ACC112 (cell line): ENCODE measurements around the gene MRPL14.
A peak's percentile ranks its signal among the peaks of the same experiment; 100 is the strongest.

Experiments used
- H2AFZ ChIP-seq: fragments of 200-600 bp; sonication (generic); one replicate; pipeline ENCODE4 v1.6.0; 2017; ENCODE audit warnings: antibody characterized with exemption, low read length; ENCODE audit not compliant: unreplicated experiment
- H3K27ac ChIP-seq: fragments of 200-600 bp; sonication (generic); 2 replicates; pipeline ENCODE4 v1.5.1; 2014; ENCODE audit warnings: low read depth, mild to moderate bottlenecking, antibody characterized with exemption, low read length, moderate library complexity
- H3K27me3 ChIP-seq: fragments of 200-600 bp; sonication (generic); 2 replicates; pipeline ENCODE4 v1.6.1; 2014; ENCODE audit warnings: mild to moderate bottlenecking, antibody characterized with exemption, low read length, moderate library complexity, mixed read lengths; ENCODE audit not compliant: insufficient read depth
- H3K36me3 ChIP-seq: fragments of 200-600 bp; sonication (generic); 2 replicates; pipeline ENCODE4 v1.6.1; 2016; ENCODE audit warnings: mild to moderate bottlenecking, antibody characterized with exemption, low read length, moderate library complexity, mixed read lengths; ENCODE audit not compliant: insufficient read depth
- H3K4me1 ChIP-seq: fragments of 200-600 bp; sonication (generic); one replicate; pipeline ENCODE4 v1.6.1; 2016; ENCODE audit warnings: low read length, mixed read lengths; ENCODE audit not compliant: insufficient read depth, unreplicated experiment, control insufficient read depth
- H3K4me3 ChIP-seq: fragments of 200-600 bp; sonication (generic); 2 replicates; pipeline ENCODE4 v1.5.1; 2014; ENCODE audit warnings: mild to moderate bottlenecking, low read depth, low read length
- H3K79me2 ChIP-seq: fragments of 200-600 bp; sonication (generic); one replicate; pipeline ENCODE4 v1.6.0; 2016; ENCODE audit warnings: low read length; ENCODE audit not compliant: control insufficient read depth, unreplicated experiment, insufficient read depth

Gene MRPL14

GRCh38 chr6:44078827-44079671 lies 48.2 kb downstream of the MRPL14 start:
- Histone ChIP-seq H2AFZ (no peak overlapping the region), H3K4me1 (peaks cover 13% of the 10 kb centered on the region), H3K79me2 (no peaks in the 10 kb centered on the region), H3K27ac (no peak overlapping the region), H3K4me3 (no peak overlapping the region), H3K36me3 (no peaks in the 10 kb centered on the region), H3K27me3 (no peaks in the 10 kb centered on the region)

GRCh38 chr6:44078219-44078826 lies 48.9 kb downstream of the MRPL14 start:
- no peak overlapping the region for H3K27ac ChIP-seq
- H3K36me3 ChIP-seq: no peaks in the 10 kb centered on the region
- H3K79me2 ChIP-seq: no peaks in the 10 kb centered on the region
- H3K27me3 ChIP-seq: no peaks in the 10 kb centered on the region
- H3K4me1 ChIP-seq: peaks cover 19% of the 10 kb centered on the region
- no peak overlapping the region for H3K4me3 ChIP-seq
- no peak overlapping the region for H2AFZ ChIP-seq

- Histone ChIP-seq H2AFZ (no peak overlapping the region), H3K79me2 (no peaks in the 10 kb centered on the region), H3K4me1 (peaks cover 26% of the 10 kb centered on the region), H3K4me3 (no peak overlapping the region), H3K36me3 (no peaks in the 10 kb centered on the region), H3K27ac (no peak overlapping the region), H3K27me3 (no peaks in the 10 kb centered on the region)
Observed at GRCh38 chr6:44077214-44077946, 49.9 kb downstream of the MRPL14 start.

- Histone ChIP-seq H3K36me3 (no peaks in the 10 kb centered on the region), H2AFZ (no peak overlapping the region), H3K4me1 (peaks cover 34% of the 10 kb centered on the region), H3K27ac (no peak overlapping the region), H3K27me3 (no peaks in the 10 kb centered on the region), H3K4me3 (no peak overlapping the region), H3K79me2 (no peaks in the 10 kb centered on the region)
Observed at GRCh38 chr6:44076356-44077213, 50.7 kb downstream of the MRPL14 start.

DNA sequence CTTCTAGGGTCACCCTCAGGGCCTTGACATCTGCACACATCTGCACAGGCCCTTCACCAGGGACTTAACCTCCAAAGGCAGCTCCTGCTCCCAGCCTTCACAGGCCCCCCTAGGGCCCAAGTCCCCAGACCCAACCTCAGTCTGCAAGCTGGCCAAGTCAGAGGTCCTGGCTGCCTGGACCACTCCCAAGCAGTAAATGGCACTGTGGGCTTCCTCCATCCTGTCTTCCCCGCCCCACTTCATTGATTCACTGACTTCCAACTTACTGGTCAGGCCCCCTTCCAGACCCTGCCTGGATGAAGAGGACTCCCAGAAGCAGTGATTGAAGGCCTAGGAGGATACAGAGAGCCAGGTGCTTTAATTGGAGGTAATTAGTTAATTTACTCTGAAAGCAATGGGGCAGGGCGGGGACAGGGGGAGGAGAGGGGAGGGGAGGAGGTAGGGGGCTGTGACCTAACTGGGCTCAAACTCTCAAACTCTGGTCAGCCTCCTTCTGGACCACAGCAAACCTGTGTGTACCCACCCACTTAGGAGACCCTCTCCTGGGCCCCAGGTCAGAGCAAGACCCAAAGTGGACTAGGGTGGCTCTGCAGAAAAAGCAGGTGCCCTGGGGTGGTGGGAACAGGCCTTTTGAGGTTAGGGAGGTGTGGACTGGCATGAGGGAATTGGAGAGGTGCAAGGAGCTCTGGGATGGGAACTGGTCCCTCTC lies 51.5 kb downstream of the MRPL14 start:
- no peak overlapping the region for H2AFZ ChIP-seq
- H3K27me3 ChIP-seq: no peaks in the 10 kb centered on the region
- no peak overlapping the region for H3K4me3 ChIP-seq
- no peak overlapping the region for H3K27ac ChIP-seq
- H3K79me2 ChIP-seq: no peaks in the 10 kb centered on the region
- no peaks in the 10 kb centered on the region for H3K36me3 ChIP-seq
- peaks cover 39% of the 10 kb centered on the region for H3K4me1 ChIP-seq

GRCh38 chr6:44074813-44075646 lies 52.2 kb downstream of the MRPL14 start:
- H3K27me3 ChIP-seq: no peaks in the 10 kb centered on the region
- H3K4me1 ChIP-seq: peaks cover 39% of the 10 kb centered on the region
- H3K4me3 ChIP-seq: no peak overlapping the region
- H2AFZ ChIP-seq: no peak overlapping the region
- no peaks in the 10 kb centered on the region for H3K79me2 ChIP-seq
- H3K27ac ChIP-seq: peak overlapping the region; percentile 96
- no peaks in the 10 kb centered on the region for H3K36me3 ChIP-seq

- H3K4me3 ChIP-seq: peak overlapping the region; percentile 24; the same call in 1 of the 2 replicates
- peak overlapping the region; percentile 96 for H3K27ac ChIP-seq
- H2AFZ ChIP-seq: no peak overlapping the region
Observed at GRCh38 chr6:44074439-44074812, 52.8 kb downstream of the MRPL14 start.

GRCh38 chr6:44073612-44074438 lies 53.4 kb downstream of the MRPL14 start:
- Histone ChIP-seq H2AFZ (no peak overlapping the region), H3K79me2 (no peaks in the 10 kb centered on the region), H3K36me3 (no peaks in the 10 kb centered on the region), H3K4me1 (peaks cover 39% of the 10 kb centered on the region), H3K27me3 (no peaks in the 10 kb centered on the region), H3K27ac (peak overlapping the region; percentile 96), H3K4me3 (peak overlapping the region; percentile 24)

More at GRCh38 chr6:44074439-44074812, 52.8 kb downstream of the MRPL14 start:
- peaks cover 39% of the 10 kb centered on the region for H3K4me1 ChIP-seq
- no peaks in the 10 kb centered on the region for H3K27me3 ChIP-seq
- H3K79me2 ChIP-seq: no peaks in the 10 kb centered on the region
- no peaks in the 10 kb centered on the region for H3K36me3 ChIP-seq
